Mucosa of descending colon (tissue), 3 donors: ENCODE measurements around the gene PTPRT. TPM values are rescaled to one million over a fixed set of nuclear protein-coding genes. Genes with fewer than 3 reads are reported as not detected.

Experiments
- ATAC-seq: fragments of 200-7000 bp; cut with Tn5 transposase; one replicate; pipeline ENCODE4 v1.9.1; 2020; ENCODE audit warnings: mild to moderate bottlenecking, moderate library complexity
- DNase-seq, 3 donors: peaks; one replicate each; pipeline ENCODE4 v3.0.0-alpha.2; 2020
- H3K36me3 ChIP-seq: fragments of 200-600 bp; one replicate; pipeline ENCODE4 v1.8.0; 2021; ENCODE audit warnings: low read depth, mild to moderate bottlenecking
- H3K4me1 ChIP-seq: fragments of 200-600 bp; one replicate; pipeline ENCODE4 v1.8.0; 2021; ENCODE audit warnings: low read depth, mild to moderate bottlenecking
- H3K4me3 ChIP-seq: fragments of 200-600 bp; one replicate; pipeline ENCODE4 v1.8.0; 2021; ENCODE audit warnings: mild to moderate bottlenecking
- H3K9me3 ChIP-seq: fragments of 200-600 bp; one replicate; pipeline ENCODE4 v1.8.0; 2021; ENCODE audit warnings: mild to moderate bottlenecking
- CTCF ChIP-seq: fragments of 200-600 bp; IDR thresholded peaks from one replicate; pipeline ENCODE4 v1.8.0; 2022; ENCODE audit warnings: antibody characterized with exemption, mild to moderate bottlenecking
- intact Hi-C, 2 donors: fragments of 100-400 bp; cut with DNase I in 1 of 2; cut with micrococcal nuclease in 1 of 2; formaldehyde crosslinking; loops; one replicate each; pipeline versions ENCODE4 v1.11.0 to v1.11.1; 2022; cut with DNase I, micrococcal nuclease
- total RNA-seq, 3 donors: library from RNA; stranded (reverse); fragmentation: NEBNext Ultra II Directional in 2 of 3; extraction: Animal tissue kit (Norgen Biotek cat#: 25700) in 2 of 3; gene quantifications; one replicate each; pipeline versions ENCODE4 v1.2.1 to v1.2.4, GENCODE V29; 2021 to 2023
- donor health status: DM: no; HTN: no; CAD: no; lungs with moderate emphysema.
- donor health status: DM: no; HTN: no; CAD: no.
- donor health status: DM: no; HTN: yes; CAD: no.

PTPRT gene
- total RNA-seq, 3 donors from 2014 or later, result 0.19 to 0.43 (median 0.38) TPM

GRCh38 chr20:42714298-42715141, 475.2 kb downstream of the PTPRT start:
- no peaks in the 10 kb centered on the region for H3K36me3 ChIP-seq
- no peak for DNase-seq

GRCh38 chr20:42708266-42708665, 481.4 kb downstream of the PTPRT start:
- no peak for TF ChIP-seq CTCF
- Histone ChIP-seq H3K9me3 (peaks cover 10% of the 10 kb centered on the region), H3K36me3 (no peaks in the 10 kb centered on the region), H3K4me3 (no peak overlapping the region), H3K4me1 (no peaks in the 10 kb centered on the region)
- intact Hi-C loops, result no loop called here
- ATAC-seq (no peak), DNase-seq (no peak)

More at GRCh38 chr20:42714298-42715141, 475.2 kb downstream of the PTPRT start:
- H3K4me3 ChIP-seq, result no peak overlapping the region
- no peak for TF ChIP-seq CTCF
- no peaks in the 10 kb centered on the region for H3K4me1 ChIP-seq
- no peak for ATAC-seq
- H3K9me3 ChIP-seq, result peaks cover 10% of the 10 kb centered on the region
- intact Hi-C loops, result no loop called here

- Histone ChIP-seq H3K36me3 (no peaks in the 10 kb centered on the region), H3K4me3 (no peak overlapping the region), H3K9me3 (peaks cover 10% of the 10 kb centered on the region), H3K4me1 (no peaks in the 10 kb centered on the region)
- intact Hi-C loops, result no loop called here
- no peak for DNase-seq
- no peak for ATAC-seq
- TF ChIP-seq CTCF, result no peak
These were observed 482.9 kb downstream of the PTPRT start for GRCh38 chr20:42706759-42707158.

- H3K9me3 ChIP-seq, result peaks cover 6% of the 10 kb centered on the region
- no peak overlapping the region for H3K4me3 ChIP-seq
- H3K4me1 ChIP-seq, result no peaks in the 10 kb centered on the region
- no peak for TF ChIP-seq CTCF
- ATAC-seq (no peak), DNase-seq (no peak)
- H3K36me3 ChIP-seq, result no peaks in the 10 kb centered on the region
- intact Hi-C loops, result no loop called here
These were observed 484.2 kb downstream of the PTPRT start for GRCh38 chr20:42705550-42705949.

- no peaks in the 10 kb centered on the region for H3K4me1 ChIP-seq
- ATAC-seq, result no peak
- DNase-seq, result no peak
- no peak for TF ChIP-seq CTCF
- intact Hi-C loops, result no loop called here
- H3K9me3 ChIP-seq, result no peaks in the 10 kb centered on the region
- no peaks in the 10 kb centered on the region for H3K36me3 ChIP-seq
- no peak overlapping the region for H3K4me3 ChIP-seq
These were observed 486.0 kb downstream of the PTPRT start for GRCh38 chr20:42703744-42704143.
